Sigmoid colon (tissue), 4 donors: ENCODE measurements around the gene TGFBI.

Experiments
- EP300 ChIP-seq, 4 donors: sonication (generic); formaldehyde crosslinking; IDR thresholded peaks; one replicate each; pipeline ENCODE4 v1.6.1; 2017; ENCODE audit warnings: antibody characterized with exemption in 4 of 4
- POLR2A ChIP-seq, 2 donors: fragments of 450-650 bp; IDR thresholded peaks; one replicate each; pipeline ENCODE4 v1.6.1; 2016; ENCODE audit warnings: antibody characterized with exemption in 2 of 2, mild to moderate bottlenecking in 2 of 2, moderate library complexity in 2 of 2
- POLR2AphosphoS5 ChIP-seq, 4 donors: sonication (generic); formaldehyde crosslinking; IDR thresholded peaks; one replicate each; pipeline ENCODE4 v1.6.1; 2017; ENCODE audit warnings: antibody characterized with exemption in 4 of 4
- TF ChIP-seq, protein P1 (sequence below), 4 experiments: fragments of 450-650 bp in 3 of 4; fragments of 200-600 bp in 1 of 4; IDR thresholded peaks; one replicate each; pipeline ENCODE4 v1.5.1; 2016 to 2019; ENCODE audit warnings: antibody characterized with exemption in 4 of 4, mild to moderate bottlenecking in 3 of 4, moderate library complexity in 2 of 4

DNA sequence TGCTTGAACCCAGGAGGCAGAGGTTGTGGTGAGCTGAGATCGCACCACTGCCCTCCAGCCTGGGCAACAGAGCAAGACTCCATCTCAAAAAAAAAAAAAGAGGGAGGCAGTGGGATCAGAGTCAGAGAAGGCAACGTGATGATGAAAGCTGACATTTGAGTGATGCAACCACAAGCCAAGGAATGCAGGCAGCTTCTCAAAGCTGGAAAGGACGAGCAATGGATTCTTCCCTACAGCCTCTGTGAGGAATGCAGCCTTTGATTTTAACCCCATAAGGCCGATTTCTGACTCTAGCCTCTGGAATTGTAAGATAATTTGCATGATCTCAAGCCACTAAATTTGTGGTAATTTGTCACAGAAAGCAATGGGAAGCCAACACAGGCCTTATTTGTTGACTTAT, 9.8 kb downstream of the TGFBI start:
- TF ChIP-seq POLR2AphosphoS5 (IDR thresholded peaks at IDR 0.05) = no peak
- TF ChIP-seq, protein P1, sequence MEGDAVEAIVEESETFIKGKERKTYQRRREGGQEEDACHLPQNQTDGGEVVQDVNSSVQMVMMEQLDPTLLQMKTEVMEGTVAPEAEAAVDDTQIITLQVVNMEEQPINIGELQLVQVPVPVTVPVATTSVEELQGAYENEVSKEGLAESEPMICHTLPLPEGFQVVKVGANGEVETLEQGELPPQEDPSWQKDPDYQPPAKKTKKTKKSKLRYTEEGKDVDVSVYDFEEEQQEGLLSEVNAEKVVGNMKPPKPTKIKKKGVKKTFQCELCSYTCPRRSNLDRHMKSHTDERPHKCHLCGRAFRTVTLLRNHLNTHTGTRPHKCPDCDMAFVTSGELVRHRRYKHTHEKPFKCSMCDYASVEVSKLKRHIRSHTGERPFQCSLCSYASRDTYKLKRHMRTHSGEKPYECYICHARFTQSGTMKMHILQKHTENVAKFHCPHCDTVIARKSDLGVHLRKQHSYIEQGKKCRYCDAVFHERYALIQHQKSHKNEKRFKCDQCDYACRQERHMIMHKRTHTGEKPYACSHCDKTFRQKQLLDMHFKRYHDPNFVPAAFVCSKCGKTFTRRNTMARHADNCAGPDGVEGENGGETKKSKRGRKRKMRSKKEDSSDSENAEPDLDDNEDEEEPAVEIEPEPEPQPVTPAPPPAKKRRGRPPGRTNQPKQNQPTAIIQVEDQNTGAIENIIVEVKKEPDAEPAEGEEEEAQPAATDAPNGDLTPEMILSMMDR (IDR thresholded peaks at IDR 0.05) = no peak
- no peak for TF ChIP-seq POLR2A (IDR thresholded peaks at IDR 0.05)
- no peak for TF ChIP-seq EP300 (IDR thresholded peaks at IDR 0.05)
